IMR-90 (cell line): Measurements from ENCODE around the gene NTRK2. TPM values are rescaled to one million over a fixed set of nuclear protein-coding genes. Genes with fewer than 3 reads are reported as not detected.

ENCODE experiments used
- ATAC-seq: fragments of 200-7000 bp; cut with Tn5 transposase; 2 replicates; pipeline ENCODE4 v1.9.1; 2020; ENCODE audit warnings: low read depth, mild to moderate bottlenecking, moderate library complexity
- BruUV-seq: library from RNA; stranded (reverse); fragments of 400-500 nt; replicated peaks from 2 replicates; lab custom pipeline; 2021; lab: Mats Ljungman, UMichigan
- CTCF ChIA-PET: fragments of 300-600 bp; formaldehyde crosslinking; extraction: SDS; loops from one replicate; lab custom pipeline; 2021; ENCODE audit warnings: antibody characterized with exemption; lab: Yijun Ruan, JAX
- POLR2A ChIA-PET: fragments of 300-600 bp; sonication (Branson Sonifier 250); formaldehyde crosslinking; loops from one replicate; lab custom pipeline; 2022; ENCODE audit warnings: antibody characterized with exemption; ENCODE audit not compliant: unreplicated experiment; lab: Charles Lee
- DNase-seq: peaks from one replicate; pipeline ENCODE4 v3.0.0; 2013
- H2AFZ ChIP-seq: replicated peaks from 2 replicates; pipeline ENCODE3; 2013; ENCODE audit warnings: low read length, mild to moderate bottlenecking; ENCODE audit not compliant: poor library complexity
- H2AK5ac ChIP-seq: 2 replicates; pipeline ENCODE4 v1.6.1; 2013; ENCODE audit warnings: low read depth, low read length, inconsistent platforms
- H2AK9ac ChIP-seq: replicated peaks from 2 replicates; pipeline ENCODE3; 2013; ENCODE audit warnings: mild to moderate bottlenecking, low read depth, low read length, moderate library complexity; ENCODE audit not compliant: poor library complexity
- H2BK120ac ChIP-seq: 2 replicates; pipeline ENCODE4 v1.6.1; 2013; ENCODE audit warnings: low read depth, low read length, inconsistent platforms
- H2BK15ac ChIP-seq: 3 replicates; pipeline ENCODE4 v1.6.1; 2013; ENCODE audit warnings: low read depth, low read length, inconsistent platforms
- H2BK20ac ChIP-seq: 2 replicates; pipeline ENCODE4 v1.6.1; 2013; ENCODE audit warnings: low read depth, mild to moderate bottlenecking, inconsistent platforms, low read length, moderate library complexity
- H2BK5ac ChIP-seq: 2 replicates; pipeline ENCODE4 v1.6.1; 2013; ENCODE audit warnings: mild to moderate bottlenecking, low read depth, low read length, inconsistent platforms; ENCODE audit not compliant: poor library complexity, severe bottlenecking
- H3K14ac ChIP-seq: replicated peaks from 2 replicates; pipeline ENCODE4 v1.6.1; 2013; ENCODE audit warnings: low read depth, low read length, inconsistent platforms
- H3K18ac ChIP-seq: 2 replicates; pipeline ENCODE4 v1.6.1; 2013; ENCODE audit warnings: low read depth, low read length, control low read depth
- H3K23ac ChIP-seq: 2 replicates; pipeline ENCODE4 v1.6.1; 2013; ENCODE audit warnings: low read depth, low read length, inconsistent platforms
- H3K27ac ChIP-seq: 2 replicates; pipeline ENCODE4 v1.5.1; 2013; ENCODE audit warnings: mild to moderate bottlenecking, control low read depth, low read length; ENCODE audit not compliant: insufficient read depth
- H3K27me3 ChIP-seq: 2 replicates; pipeline ENCODE4 v1.6.1; 2013; ENCODE audit warnings: low read length; ENCODE audit not compliant: control insufficient read depth, insufficient read depth
- H3K36me3 ChIP-seq: 2 replicates; pipeline ENCODE4 v1.6.1; 2013; ENCODE audit warnings: low read length, mixed read lengths; ENCODE audit not compliant: control insufficient read depth, insufficient read depth
- H3K4ac ChIP-seq: 2 replicates; pipeline ENCODE4 v1.6.1; 2013; ENCODE audit warnings: low read depth, low read length, inconsistent platforms
- H3K4me1 ChIP-seq: 2 replicates; pipeline ENCODE4 v1.6.1; 2013; ENCODE audit warnings: low read length, mixed read lengths; ENCODE audit not compliant: control insufficient read depth, insufficient read depth
- H3K4me2 ChIP-seq: 2 replicates; pipeline ENCODE4 v1.6.1; 2013; ENCODE audit warnings: low read depth, mild to moderate bottlenecking, control low read depth, low read length, moderate library complexity
- H3K4me3 ChIP-seq: 2 replicates; pipeline ENCODE4 v1.5.1; 2013; ENCODE audit warnings: low read depth, mild to moderate bottlenecking, control low read depth, low read length, moderate library complexity; ENCODE audit not compliant: insufficient read depth
- H3K56ac ChIP-seq: 2 replicates; pipeline ENCODE4 v1.6.1; 2013; ENCODE audit warnings: low read length, inconsistent platforms; ENCODE audit not compliant: insufficient read depth; ENCODE audit errors: extremely low read depth
- H3K79me1 ChIP-seq, 2 experiments: 2 replicates each; pipeline ENCODE4 v1.6.1; 2013; ENCODE audit warnings: low read length in 2 of 2, inconsistent platforms in 1 of 2, low read depth in 1 of 2
- H3K9ac ChIP-seq: 2 replicates; pipeline ENCODE4 v1.6.1; 2013; ENCODE audit warnings: low read depth, low read length, control low read depth
- H3K9me1 ChIP-seq: 2 replicates; pipeline ENCODE4 v1.6.1; 2013; ENCODE audit warnings: low read length, inconsistent platforms; ENCODE audit not compliant: insufficient read depth
- H3K9me3 ChIP-seq: 2 replicates; pipeline ENCODE4 v1.6.1; 2013; ENCODE audit warnings: low read length; ENCODE audit not compliant: control insufficient read depth, insufficient read depth
- H4K20me1 ChIP-seq: 2 replicates; pipeline ENCODE4 v1.6.1; 2013; ENCODE audit warnings: low read length, inconsistent platforms; ENCODE audit not compliant: insufficient read depth
- H4K5ac ChIP-seq: 2 replicates; pipeline ENCODE4 v1.6.1; 2013; ENCODE audit warnings: mild to moderate bottlenecking, low read depth, low read length, control low read depth
- H4K8ac ChIP-seq, 2 experiments: 2 replicates each; pipeline ENCODE4 v1.6.1; 2013; ENCODE audit warnings: low read depth in 2 of 2, low read length in 2 of 2, control low read depth in 1 of 2, inconsistent platforms in 1 of 2
- H4K91ac ChIP-seq: 2 replicates; pipeline ENCODE4 v1.6.1; 2013; ENCODE audit warnings: low read depth, low read length, inconsistent platforms; ENCODE audit not compliant: insufficient read depth
- NFE2L2 ChIP-seq: fragments of 150-350 bp; IDR thresholded peaks from 2 replicates; pipeline ENCODE4 v1.6.1; 2016; ENCODE audit warnings: low read depth, mild to moderate bottlenecking, low read length
- RAD21 ChIP-seq: IDR thresholded peaks from 2 replicates; pipeline ENCODE4 v1.6.1; 2012; ENCODE audit warnings: low read length, improper control_type of control experiment
- WGBS, 2 experiments: methylation state at CpG; one replicate each; pipeline versions ENCODE4 v1.1.5 to v1.1.7; 2013; ENCODE audit warnings: missing lambda C conversion rate in 2 of 2; ENCODE audit not compliant: insufficient read length in 1 of 2; ENCODE audit errors: extremely low coverage in 2 of 2; 5-methylcytosine and 5-hydroxymethylcytosine counted together
- dilution Hi-C: fragments of 300-500 bp; cut with HindIII; formaldehyde crosslinking; loops from one replicate; pipeline ENCODE4 v1.14.3; 2018; ENCODE audit warnings: low sequenced_read_pairs; ENCODE audit not compliant: unreplicated experiment
- in situ Hi-C: fragments of 300-500 bp; cut with MboI; formaldehyde crosslinking; loops from 3 replicates; pipeline ENCODE4 v1.14.3; 2019; ENCODE audit warnings: low sequenced_read_pairs, inconsistent platforms, mixed read lengths
- intact Hi-C: fragments of 100-400 bp; cut with micrococcal nuclease; formaldehyde crosslinking; loops from 2 replicates; pipeline ENCODE4 v1.10.0; 2022
- polyA plus RNA-seq, 3 experiments: library from polyadenylated mRNA; depleted of rRNA; stranded (reverse); fragments of >200 nt; gene quantifications; 2 replicates each; pipeline ENCODE4 v1.2.3, GENCODE V29; 2012; ENCODE audit warnings: low replicate concordance in 1 of 3
- total RNA-seq: library from RNA; depleted of rRNA; stranded (reverse); fragments of >200 nt; gene quantifications from 2 replicates; pipeline ENCODE4 v1.2.3, GENCODE V29; 2012
- TF ChIP-seq, protein P1 (sequence below): fragments of 150-350 bp; IDR thresholded peaks from 2 replicates; pipeline ENCODE4 v1.6.1; 2017; ENCODE audit warnings: mild to moderate bottlenecking, antibody characterized with exemption, low read length, low read depth

NTRK2 gene
- total and polyA plus RNA-seq, 2 of the 4 experiments (the other 2 are of a cell fraction) = under 0.01 to 0.02 TPM

DNA sequence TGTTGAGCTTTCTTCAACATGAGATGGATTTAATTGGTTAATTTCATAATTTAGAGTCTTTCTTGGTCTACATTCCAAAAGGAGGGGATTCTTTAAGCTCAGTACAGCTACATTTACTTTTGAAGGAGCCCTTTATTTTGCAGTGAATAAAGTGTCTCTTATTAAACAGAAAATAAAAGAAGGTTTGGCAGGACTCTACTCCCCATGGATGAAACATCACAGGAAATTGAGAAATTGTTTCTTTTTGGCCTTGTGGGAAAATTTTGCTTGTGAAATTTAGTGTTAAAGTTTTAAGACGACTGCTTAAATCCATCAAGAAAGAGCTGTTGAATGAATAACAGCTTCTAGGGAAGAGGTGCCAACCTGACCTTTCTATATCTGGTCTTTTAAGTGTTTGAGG is 187.7 kb downstream of the NTRK2 start:
- WGBS, 2 experiments = no CpG with 5 or more reads among the region's 1 CpG
- in situ Hi-C loops = no loop called here
- Histone ChIP-seq H3K23ac (no peak overlapping the region), H3K79me1 (no peaks in the 10 kb centered on the region), H3K9me1 (no peaks in the 10 kb centered on the region), H2BK120ac (no peak overlapping the region), H3K18ac (no peak overlapping the region), H2BK15ac (no peak overlapping the region), H4K20me1 (no peaks in the 10 kb centered on the region), H2AFZ (no peak overlapping the region), H4K91ac (no peak overlapping the region), H3K4me1 (no peaks in the 10 kb centered on the region), H3K4ac (no peak overlapping the region), H2BK20ac (no peak overlapping the region), H3K14ac (no peak overlapping the region), H3K56ac (no peak overlapping the region), H3K4me3 (no peak overlapping the region), H3K27ac (no peak overlapping the region), H2AK5ac (no peak overlapping the region), H3K27me3 (no peaks in the 10 kb centered on the region), H3K9me3 (peaks cover 8% of the 10 kb centered on the region; the same call in 1 of the 2 replicates), H2AK9ac (no peak overlapping the region), H4K8ac (no peak overlapping the region), H3K36me3 (no peaks in the 10 kb centered on the region), H3K9ac (no peak overlapping the region), H3K4me2 (no peak overlapping the region), H2BK5ac (no peak overlapping the region), H4K5ac (no peak overlapping the region)
- dilution Hi-C loops = no loop called here
- no TSS peak for BruUV-seq
- POLR2A ChIA-PET = no interaction called here
- intact Hi-C loops = no loop called here
- CTCF ChIA-PET = no interaction called here
- no peak for DNase-seq
- TF ChIP-seq NFE2L2 (no peak), RAD21 (no peak)
- TF ChIP-seq, protein P1, sequence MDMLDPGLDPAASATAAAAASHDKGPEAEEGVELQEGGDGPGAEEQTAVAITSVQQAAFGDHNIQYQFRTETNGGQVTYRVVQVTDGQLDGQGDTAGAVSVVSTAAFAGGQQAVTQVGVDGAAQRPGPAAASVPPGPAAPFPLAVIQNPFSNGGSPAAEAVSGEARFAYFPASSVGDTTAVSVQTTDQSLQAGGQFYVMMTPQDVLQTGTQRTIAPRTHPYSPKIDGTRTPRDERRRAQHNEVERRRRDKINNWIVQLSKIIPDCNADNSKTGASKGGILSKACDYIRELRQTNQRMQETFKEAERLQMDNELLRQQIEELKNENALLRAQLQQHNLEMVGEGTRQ = no peak
- no peak for ATAC-seq
